NCI-H2227 treated with DMSO at 0.1 percent for 48 hours (cell line): Measurements from ENCODE around the gene GNG10.
"Not testable (repeated sequence)": the region's sequence is repeated elsewhere in the genome, so short reads cannot be mapped to it uniquely, and the experiment has no call there.

Experiments used
- DNase-seq: peaks from one replicate; lab custom pipeline; 2025; lab: John Stamatoyannopoulos, UW

GNG10 gene

DNA sequence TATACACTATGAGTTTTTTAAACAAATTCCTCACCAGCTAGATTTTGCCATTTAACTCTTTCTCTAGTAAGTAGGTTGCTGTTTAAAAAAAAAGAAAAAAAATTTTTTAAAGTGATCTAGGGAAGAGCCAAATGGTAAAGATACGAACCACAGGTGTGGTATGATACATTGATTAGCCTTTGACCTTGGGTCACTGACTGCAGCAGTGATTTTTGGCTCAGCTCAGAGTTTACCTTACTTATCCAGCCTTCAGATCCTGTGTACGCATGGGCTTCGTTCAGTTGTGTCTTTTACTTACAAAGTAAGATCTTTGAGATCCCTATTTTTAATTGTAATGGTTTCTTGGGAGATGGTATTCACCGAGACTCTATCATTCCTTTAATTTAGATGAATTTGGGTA lies 12.4 kb upstream of the GNG10 start:
- DNase-seq, result no peak

DNA sequence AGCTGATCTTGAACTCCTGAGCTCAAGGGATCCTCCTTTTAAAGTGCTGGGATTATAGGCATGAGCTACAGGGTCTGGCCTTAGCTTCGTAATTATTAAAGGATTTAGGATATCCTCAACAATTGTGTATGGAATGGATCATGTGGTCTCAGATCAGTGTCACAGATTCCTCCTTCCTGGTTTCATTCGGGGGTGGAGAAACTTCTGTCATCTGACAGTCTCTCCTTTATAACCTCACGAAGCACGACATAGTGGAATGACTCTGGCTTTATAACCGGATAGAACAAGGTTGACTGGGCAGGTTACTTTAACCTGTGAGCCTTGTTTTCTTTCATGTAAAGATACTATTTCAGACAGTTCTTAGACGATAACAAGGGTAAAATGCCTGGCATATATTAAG lies 4.4 kb upstream of the GNG10 start:
- no peak for DNase-seq

DNA sequence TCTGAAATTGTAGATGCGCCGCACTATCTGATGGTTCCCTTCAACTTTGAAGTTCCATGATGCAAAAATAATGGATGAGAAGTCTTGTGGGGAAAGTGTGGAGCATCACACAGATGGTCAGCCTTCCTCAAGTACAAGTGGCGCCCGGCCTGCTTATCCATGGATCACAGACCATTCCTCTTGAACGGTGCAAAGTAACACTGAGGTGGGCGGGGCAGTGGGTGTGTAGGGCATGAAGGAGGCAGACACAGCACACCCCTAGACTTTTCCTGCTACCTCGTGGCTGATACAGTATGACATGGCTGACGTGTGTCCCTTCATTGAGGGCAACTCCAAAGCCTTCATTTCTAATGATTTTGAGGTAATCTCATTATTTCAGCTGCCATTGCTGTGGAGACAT lies 2.5 kb upstream of the GNG10 start:
- no peak for DNase-seq

DNA sequence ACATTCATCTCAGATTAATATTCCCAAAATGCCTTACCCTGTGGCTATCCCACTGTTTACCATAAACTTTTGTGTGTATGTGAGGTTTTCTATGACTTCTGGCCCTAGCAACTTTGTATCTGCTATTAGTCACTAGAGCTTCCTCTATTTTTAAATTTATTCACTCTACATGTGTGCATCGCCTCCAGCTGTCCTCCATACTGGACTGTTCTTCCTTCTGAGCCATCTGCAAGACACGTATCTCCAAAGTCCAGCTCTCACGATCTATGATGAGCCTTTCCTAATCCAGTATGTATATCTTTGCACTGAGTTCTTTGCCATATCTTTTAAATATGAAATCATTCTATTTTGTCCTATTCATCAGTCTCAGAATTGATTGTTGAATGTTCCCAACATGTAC lies 1.7 kb upstream of the GNG10 start:
- DNase-seq, result no peak

DNA sequence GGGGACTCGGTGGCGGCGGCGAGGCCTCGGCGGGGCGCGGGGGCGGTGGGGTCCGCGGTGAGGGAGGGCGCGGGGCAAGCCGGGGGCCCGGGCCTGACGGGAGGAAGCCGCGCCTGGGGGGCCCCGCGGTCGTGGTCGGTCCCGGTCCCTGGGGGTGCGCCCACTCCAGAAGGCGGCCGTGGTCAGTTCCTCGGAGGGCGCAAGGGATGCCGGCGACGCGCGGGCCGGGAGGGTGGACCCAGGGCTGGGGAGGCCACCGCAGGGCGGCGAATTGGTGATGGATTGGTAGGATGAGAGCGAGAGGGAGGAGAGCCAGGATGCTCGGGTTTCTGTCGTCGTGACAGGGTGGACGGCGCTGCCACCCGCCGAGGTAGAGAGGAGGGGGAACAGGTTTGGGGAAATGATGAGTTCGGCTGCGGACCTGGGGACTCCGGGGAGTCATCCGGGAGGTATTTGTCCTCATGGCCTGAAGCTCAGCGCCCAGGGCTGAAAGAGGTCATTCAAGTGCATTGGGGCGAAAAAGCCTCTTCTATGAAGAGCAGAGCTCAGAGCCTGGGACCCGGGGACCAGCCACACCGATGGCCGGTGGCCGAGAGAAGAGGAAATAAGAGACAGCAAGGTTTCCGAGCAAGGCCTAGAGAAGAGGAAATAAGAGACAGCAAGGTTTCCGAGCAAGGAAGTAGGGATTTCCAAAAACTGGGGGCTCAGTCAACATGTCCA lies 557 bp downstream of the GNG10 start:
- peak; percentile 0 for DNase-seq

DNA sequence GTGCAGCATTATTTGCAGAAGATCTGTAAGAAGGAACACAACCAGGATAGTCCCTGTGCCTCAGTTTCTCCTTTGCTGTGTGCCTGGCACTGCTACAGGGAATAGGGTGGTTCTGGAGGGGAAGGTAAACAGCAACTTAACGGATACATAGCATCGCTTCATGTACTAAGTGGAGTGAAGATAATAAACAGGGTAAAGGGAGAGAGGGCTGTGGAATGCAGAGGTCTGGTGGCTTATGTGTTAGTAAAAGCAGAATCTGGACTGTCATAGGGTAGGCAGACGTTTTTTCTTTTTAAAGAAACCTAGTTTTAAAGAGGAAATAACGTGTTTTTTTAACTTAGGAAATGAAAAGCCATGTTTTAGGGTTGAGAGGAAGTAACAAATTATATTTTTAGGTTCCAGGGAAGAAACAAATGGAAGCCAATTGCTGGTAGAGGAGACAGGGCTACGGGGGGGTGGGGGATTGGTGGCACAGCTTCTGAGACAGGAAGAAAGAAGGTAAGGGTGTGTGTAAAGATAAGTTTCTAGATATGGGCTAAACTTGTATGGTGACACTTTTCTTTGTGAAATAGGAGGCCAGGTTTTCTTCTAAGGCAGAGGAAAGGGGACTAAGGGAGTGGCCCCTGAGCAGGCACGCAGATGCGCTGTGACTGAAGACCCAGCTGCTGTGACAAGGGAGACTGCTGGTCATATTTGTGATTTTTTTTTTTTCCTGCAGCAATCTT lies 1.3 kb downstream of the GNG10 start:
- DNase-seq, result no peak

DNA sequence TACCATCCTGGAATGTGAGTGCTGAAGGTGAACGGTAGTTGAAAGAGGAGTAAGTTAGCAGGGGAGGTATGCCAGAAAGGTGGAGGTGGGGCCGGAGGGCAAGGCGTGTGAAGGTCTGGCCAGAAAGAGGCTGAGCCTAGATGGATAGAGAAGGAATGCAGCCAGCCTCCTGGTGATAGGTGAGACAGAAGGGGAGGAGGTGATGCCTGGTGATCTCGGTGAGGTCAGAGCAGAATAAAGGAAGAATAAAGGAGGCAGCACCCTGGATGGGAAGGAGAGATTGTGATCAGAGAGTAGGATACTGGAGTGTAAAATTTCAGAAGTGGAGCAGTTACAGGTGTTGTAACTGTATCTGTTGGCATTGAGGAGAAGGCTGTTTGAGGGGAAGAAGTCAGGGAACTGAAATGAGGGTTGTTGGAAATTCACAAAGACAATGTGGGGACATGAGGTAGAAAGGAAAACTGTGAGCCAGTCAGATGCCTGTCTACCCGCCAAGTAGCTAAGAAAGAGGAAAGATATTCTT lies 2.0 kb downstream of the GNG10 start:
- no peak for DNase-seq

DNA sequence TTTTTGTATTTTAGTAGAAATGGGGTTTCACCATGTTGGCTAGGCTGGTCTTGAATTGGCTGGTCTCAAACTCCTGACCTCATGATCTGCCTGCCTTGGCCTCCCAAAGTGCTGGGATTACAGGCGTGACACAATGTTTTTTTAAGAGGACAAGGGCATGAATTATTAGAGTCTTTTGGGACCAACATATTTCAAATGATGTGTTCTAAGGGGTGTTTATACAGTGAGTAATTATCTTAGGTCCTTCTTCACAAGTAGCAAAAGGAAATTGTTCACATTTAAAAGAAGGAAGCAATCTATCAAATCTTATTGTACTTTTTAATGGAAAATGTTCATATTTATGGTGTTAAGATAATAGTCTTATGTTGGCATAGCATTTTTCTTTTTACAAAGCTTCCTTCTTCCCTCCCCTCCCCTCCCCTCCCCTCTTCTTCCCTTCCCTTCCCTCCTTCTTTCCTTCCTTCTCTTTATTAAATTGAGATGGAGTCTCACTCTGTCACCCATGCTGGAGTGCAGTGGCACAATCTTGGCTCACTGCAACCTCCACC lies 6.7 kb downstream of the GNG10 start:
- no peak for DNase-seq

DNA sequence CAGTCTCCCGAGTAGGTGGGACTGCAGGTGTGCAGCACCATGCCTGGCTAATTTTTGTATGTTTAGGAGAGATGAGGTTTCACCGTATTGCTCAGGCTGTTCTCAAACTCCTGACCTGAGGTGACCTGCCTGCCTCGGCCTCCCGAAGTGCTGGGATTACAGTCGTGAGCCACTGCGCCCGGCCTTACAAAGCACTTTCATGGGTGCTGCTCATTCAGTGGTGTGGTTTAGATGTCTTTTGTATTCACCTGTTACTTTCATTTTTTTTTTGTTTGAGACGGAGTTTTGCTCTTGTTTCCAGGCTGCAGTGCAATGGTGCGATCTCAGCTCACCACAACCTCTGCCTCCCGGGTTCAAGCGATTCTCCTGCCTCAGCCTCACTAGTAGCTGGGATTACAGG lies 7.2 kb downstream of the GNG10 start:
- not testable (repeated sequence) for DNase-seq

DNA sequence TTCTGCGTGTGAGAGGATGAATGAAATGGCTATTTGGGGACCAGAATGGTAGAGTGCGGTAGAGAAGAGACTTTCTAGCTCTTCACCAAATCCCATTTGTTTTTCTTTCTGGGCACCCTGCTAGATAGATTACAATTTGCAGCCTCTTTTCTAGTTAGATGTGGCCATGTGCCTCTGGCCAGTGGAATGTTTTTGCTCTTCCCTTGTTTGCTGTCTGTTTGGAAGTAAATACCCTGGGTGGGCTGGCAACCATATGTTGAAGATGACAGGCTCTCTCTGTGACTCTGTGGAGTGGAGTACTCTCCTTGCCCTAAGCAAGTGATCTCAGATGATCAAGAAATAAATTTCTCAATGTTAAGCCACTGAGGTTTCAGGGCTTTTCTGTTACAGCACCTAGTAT lies 12.9 kb downstream of the GNG10 start:
- no peak for DNase-seq

DNA sequence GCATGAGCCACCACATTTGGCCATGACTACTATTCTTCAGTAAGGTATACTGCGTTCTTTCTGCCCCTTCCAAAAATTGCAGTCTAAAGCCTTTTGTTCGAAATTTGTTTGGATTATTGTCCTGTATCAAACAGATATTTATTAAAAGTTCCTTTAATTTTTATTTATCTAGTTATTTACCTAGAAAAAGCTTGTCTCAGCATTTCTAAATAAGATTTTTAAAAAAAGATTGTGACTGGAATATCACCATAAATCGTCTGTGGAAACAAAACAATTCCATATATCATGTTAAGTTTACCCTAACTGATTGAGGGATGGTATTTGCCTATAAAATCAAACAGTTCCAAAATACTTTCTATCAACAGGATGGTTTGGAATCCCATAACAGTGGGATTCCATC lies 14.7 kb downstream of the GNG10 start:
- DNase-seq, result no peak

DNA sequence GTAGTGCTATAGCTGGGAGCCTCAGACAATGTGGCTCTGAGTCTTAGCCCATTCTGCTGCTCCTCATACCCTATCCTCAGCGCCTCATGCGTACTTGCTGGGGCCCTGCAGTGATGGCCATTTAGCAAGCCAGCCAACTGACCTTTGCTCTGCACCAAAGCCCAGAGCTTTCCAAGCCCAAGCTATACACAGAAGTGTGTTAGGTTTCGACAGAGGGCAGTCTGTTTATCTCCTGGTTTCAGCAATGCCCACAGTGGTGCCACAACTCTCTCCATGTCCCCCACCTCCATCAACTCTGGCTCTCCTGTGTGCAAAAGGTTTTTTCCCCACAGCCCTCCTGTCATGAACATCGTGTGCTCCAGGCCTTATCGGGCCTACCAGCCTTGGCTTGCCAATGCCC lies 16.9 kb downstream of the GNG10 start:
- DNase-seq, result no peak

DNA sequence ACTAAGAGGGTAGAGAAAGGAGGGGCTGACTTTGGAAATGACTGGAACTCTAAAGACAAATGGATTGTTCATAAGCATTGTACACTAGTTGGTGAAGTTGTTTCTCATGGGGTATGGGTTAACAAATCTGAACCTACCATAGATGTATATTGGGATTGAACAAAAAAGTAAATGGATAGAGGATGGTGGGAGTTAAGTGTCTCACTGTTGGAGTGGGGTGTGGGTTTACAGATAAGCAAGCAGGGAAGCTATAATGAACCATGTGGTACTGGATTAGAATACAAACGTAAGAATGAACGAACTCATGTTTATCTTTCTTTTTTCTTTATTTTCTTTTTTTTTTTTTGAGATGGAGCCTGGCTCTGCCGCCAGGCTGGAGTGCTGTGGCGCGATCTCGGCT lies 17.8 kb downstream of the GNG10 start:
- DNase-seq, result no peak

DNA sequence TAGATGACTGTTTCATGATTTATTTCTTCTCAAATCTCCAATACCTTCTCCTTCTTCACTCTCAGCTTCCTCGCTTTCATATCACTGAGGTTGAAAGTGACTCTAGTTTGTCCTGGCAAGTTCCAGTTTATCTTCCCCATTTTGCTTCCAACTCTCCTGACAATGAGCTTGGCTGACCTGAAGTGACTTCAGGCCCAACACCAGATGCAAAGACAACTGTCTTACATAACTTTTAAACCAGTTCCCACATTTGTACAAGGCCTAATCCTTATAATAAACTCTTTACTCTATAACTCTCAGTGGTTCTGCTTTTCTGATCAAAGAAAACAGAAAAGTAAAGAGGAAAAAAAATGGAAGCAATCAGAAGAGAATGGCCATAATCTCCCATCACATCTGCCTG lies 22.0 kb downstream of the GNG10 start:
- DNase-seq, result no peak

DNA sequence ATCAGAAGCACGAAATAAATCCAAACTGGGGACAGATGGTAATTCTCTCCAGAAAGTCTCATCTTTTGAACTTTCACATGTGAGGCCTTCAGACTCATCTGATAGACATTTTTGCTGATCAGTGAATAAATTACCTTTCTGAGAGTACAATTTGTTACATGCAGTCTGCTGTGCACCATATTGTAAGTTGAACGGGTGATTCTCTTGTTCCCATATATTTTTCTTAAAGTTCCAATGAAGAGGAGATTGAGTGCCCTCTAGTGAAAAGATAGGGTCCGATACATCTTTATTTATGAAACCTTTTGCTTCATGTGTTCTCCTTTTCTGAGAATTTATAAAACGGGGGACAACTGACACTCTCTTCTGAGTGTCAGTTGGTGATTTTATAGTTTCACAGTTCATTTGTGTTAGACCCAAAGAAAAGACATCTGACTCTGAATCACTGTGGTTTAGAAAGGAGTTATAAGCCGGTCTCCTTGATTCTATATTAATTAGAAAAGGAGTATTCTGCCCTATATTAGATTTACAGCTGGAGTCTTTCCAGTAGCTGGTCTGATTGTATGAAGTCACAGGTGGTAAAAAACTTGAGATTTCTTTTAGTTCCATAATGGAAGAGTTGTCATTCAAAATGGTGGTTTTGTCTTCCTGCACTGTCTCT lies 30.4 kb downstream of the GNG10 start:
- peak; percentile 35 for DNase-seq

DNA sequence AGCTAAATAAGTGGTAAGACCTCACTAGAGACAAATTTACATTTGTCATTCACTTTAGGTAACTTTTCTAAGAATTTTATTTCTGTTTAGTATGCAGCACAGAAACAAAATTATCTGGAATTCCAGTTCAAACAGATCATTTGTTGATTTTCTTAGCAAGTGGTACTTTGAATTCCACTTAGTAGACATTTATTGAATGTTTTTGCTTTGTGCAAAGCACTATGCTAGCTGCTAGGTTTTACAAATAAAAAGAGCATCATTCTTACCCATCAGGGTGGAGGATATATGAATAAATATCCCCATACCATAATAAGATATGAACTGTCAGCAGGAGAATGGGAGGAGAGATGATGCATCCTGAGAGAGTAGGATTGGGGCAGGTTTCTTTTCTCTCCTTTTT lies 35.4 kb downstream of the GNG10 start:
- no peak for DNase-seq

DNA sequence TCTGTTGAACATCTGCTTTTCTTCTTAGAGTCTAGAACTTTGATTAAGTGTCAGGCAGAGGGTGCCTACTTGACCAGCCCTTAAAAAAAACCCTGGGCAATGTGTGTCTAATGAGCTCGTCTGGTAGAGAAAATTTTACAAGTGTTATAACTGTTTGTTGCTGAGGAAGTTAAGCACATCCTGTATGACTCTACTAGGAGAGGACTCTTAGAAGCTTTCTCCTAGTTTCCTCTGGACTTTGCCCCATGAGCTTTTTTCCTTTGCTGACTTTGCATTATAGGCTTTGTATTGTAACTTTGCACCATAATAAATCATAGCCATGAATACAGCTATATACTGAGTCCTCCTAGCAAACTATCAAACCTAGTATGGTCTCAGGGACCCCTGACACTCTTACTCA lies 39.4 kb downstream of the GNG10 start:
- DNase-seq, result no peak

DNA sequence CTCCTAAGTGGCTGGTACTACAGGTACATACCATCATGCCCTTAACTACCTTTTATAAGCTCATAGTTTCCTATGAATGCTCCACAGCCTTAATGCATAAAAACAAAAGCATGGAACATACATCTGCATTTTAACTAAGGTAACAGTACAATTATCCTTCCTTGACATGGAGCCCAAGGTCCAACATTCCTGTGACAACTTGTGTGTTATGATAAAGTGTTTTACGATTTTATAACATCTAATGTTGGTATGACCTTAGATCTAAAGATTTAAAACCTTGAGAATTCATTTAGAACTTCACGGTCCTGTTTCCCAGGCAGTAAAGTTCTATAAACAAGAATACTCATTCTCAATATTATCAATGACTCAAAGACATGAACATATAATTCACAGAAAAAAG lies 43.1 kb downstream of the GNG10 start:
- no peak for DNase-seq

DNA sequence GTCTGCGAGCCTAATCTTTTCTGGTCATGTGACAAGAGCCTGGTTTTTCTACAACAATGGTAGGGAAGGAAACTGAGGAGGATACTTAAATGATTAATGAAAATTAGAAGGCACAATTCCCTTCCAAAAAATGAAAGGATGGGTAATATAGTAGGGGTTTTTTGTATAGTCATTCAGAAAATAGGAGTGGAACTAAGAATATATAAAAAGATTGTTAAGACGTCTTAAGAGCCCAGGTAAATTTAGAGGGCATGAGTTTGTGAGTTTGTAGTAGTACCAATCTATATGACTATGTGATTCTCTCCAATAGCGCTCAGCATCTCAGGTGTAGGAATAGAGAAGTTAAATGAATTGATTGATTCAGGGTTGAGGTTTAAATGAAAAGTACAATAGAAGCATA lies 50.1 kb downstream of the GNG10 start:
- DNase-seq, result no peak

DNA sequence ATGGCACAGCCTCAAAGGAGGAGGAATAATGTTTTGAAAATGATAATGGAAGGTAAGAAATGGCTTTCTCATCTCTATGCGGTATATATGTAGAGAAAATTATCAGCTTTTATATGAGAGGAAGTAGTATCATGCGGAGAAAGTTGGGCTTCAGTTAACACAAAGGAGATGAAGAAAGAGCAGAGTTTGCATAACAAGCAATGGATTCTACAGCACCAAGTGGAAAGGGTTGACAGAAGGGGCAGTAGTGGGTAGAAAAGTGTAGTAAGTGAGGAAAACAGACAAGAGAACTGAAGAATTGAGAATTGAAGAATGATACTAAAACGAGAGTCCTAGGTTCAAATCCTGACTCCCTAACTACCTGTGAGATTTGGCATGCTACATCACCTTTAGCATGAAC lies 51.0 kb downstream of the GNG10 start:
- DNase-seq, result no peak

DNA sequence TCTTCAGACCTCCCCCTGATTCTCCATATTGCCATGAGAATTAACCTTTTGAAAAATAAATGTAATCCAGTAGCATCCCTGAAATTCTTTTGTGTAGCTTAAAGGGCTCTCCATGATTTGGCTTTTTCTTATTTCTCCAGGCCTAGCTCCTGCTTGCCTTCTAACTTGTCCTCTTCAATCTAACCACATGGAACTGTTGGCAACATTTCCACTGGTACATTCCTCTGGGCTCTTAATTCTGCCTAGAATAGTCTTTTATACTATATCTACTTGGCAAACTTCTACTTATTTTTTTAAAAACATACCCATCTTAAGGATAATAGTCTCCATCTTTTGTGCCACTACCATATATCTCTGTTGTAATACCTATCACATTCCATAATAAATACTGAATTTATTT lies 54.1 kb downstream of the GNG10 start:
- DNase-seq, result no peak

DNA sequence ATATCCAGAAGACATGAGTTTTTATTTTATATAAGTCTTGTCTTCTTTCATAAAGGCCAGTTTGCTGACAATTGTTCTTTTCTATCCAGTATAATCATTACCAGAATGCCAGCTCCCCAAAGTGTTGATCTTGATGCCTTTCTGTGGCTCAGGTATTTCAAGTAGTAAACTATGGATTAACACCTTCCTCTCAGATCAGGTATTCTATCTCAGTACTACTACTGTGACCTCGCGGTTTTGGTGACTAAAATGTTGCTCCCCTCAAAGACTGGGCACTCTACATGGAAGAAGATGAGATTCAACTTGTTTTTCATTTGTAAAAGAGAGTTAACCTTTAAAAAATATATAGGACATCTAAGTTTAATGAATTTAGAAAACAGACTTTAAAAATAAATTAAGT lies 58.1 kb downstream of the GNG10 start:
- no peak for DNase-seq
